ENCODE results near the gene GARIN5B.

The GARIN5B gene

GRCh38 chr19:55311397-55311796 lies 51.7 kb downstream of the GARIN5B start:
- ATAC-seq, result no peak

GRCh38 chr19:55310498-55310897 lies 52.6 kb downstream of the GARIN5B start:
- TF ChIP-seq OSR1 (CRISPR knock-in tag; IDR thresholded peaks at IDR 0.05) (no peak), CREB5 (CRISPR knock-in tag; IDR thresholded peaks at IDR 0.05; ENCODE audit: low read depth) (no peak), GLIS3 (CRISPR knock-in tag; IDR thresholded peaks at IDR 0.05) (no peak), TCF4 (CRISPR knock-in tag; IDR thresholded peaks at IDR 0.05; ENCODE audit: borderline replicate concordance) (no peak), TOX (CRISPR knock-in tag; IDR thresholded peaks at IDR 0.05; ENCODE audit: borderline replicate concordance) (no peak), ZNF8 (CRISPR knock-in tag; IDR thresholded peaks at IDR 0.05) (no peak), CSDC2 (CRISPR knock-in tag; IDR thresholded peaks at IDR 0.05) (no peak), ZFP30 (CRISPR knock-in tag; IDR thresholded peaks at IDR 0.05) (no peak), ZFP3 (CRISPR knock-in tag; IDR thresholded peaks at IDR 0.05) (no peak), ARNTL (CRISPR knock-in tag; IDR thresholded peaks at IDR 0.05; ENCODE audit: borderline replicate concordance, low read depth) (no peak), RARB (CRISPR knock-in tag; IDR thresholded peaks at IDR 0.05) (no peak), ZNF70 (CRISPR knock-in tag; IDR thresholded peaks at IDR 0.05) (no peak), POU6F1 (CRISPR knock-in tag; IDR thresholded peaks at IDR 0.05; ENCODE audit: borderline replicate concordance, low read depth) (no peak)
- ATAC-seq, result no peak

More at GRCh38 chr19:55311397-55311796, 51.7 kb downstream of the GARIN5B start:
- no peak for TF ChIP-seq OSR1 (CRISPR knock-in tag; IDR thresholded peaks at IDR 0.05)
- TF ChIP-seq POU6F1 (CRISPR knock-in tag; IDR thresholded peaks at IDR 0.05; ENCODE audit: borderline replicate concordance, low read depth), result no peak
- no peak for TF ChIP-seq GLIS3 (CRISPR knock-in tag; IDR thresholded peaks at IDR 0.05)
- TF ChIP-seq CREB5 (CRISPR knock-in tag; IDR thresholded peaks at IDR 0.05; ENCODE audit: low read depth), result no peak
- TF ChIP-seq ZC3H10 (CRISPR knock-in tag; IDR thresholded peaks at IDR 0.05), result no peak
- TF ChIP-seq TOX (CRISPR knock-in tag; IDR thresholded peaks at IDR 0.05; ENCODE audit: borderline replicate concordance), result no peak
- no peak for TF ChIP-seq ZNF8 (CRISPR knock-in tag; IDR thresholded peaks at IDR 0.05)
- no peak for TF ChIP-seq ISL1 (CRISPR knock-in tag; IDR thresholded peaks at IDR 0.05)
- no peak for TF ChIP-seq ZNF565 (CRISPR knock-in tag; conservative IDR thresholded peaks at IDR 0.05; ENCODE audit: low read depth)

GRCh38 chr19:55309448-55309847 lies 53.6 kb downstream of the GARIN5B start:
- ATAC-seq, result no peak
- TF ChIP-seq OSR1 (CRISPR knock-in tag; IDR thresholded peaks at IDR 0.05), result no peak
- no peak for TF ChIP-seq ESRRG (CRISPR knock-in tag; IDR thresholded peaks at IDR 0.05)
- TF ChIP-seq CSDC2 (CRISPR knock-in tag; IDR thresholded peaks at IDR 0.05), result no peak
- TF ChIP-seq ZNF565 (CRISPR knock-in tag; conservative IDR thresholded peaks at IDR 0.05; ENCODE audit: low read depth), result no peak
- TF ChIP-seq CREB5 (CRISPR knock-in tag; IDR thresholded peaks at IDR 0.05; ENCODE audit: low read depth), result no peak
- TF ChIP-seq SNAI2 (CRISPR knock-in tag; IDR thresholded peaks at IDR 0.05), result no peak
- no peak for TF ChIP-seq ZNF8 (CRISPR knock-in tag; IDR thresholded peaks at IDR 0.05)
- no peak for TF ChIP-seq POU6F1 (CRISPR knock-in tag; IDR thresholded peaks at IDR 0.05; ENCODE audit: borderline replicate concordance, low read depth)
- TF ChIP-seq ZC3H10 (CRISPR knock-in tag; IDR thresholded peaks at IDR 0.05), result no peak
- no peak for TF ChIP-seq PATZ1 (CRISPR knock-in tag; IDR thresholded peaks at IDR 0.05; ENCODE audit: borderline replicate concordance)
- no peak for TF ChIP-seq CSRNP3 (CRISPR knock-in tag; IDR thresholded peaks at IDR 0.05)
- TF ChIP-seq GLIS3 (CRISPR knock-in tag; IDR thresholded peaks at IDR 0.05), result no peak
- TF ChIP-seq BACH2 (CRISPR knock-in tag; IDR thresholded peaks at IDR 0.05; ENCODE audit: borderline replicate concordance), result no peak
- TF ChIP-seq TSHZ2 (CRISPR knock-in tag; IDR thresholded peaks at IDR 0.05), result no peak
